Cardiac ventricle fibroblast (primary cell): ENCODE data around the gene ART3. TPM values are rescaled to one million over a fixed set of nuclear protein-coding genes. Genes with fewer than 3 reads are reported as not detected.

ENCODE experiments used
- total RNA-seq: library from RNA; depleted of rRNA; stranded (reverse); fragments of >200 nt; gene quantifications from 2 replicates; pipeline ENCODE4 v1.2.3, GENCODE V29; 2015

Gene ART3, protein sequence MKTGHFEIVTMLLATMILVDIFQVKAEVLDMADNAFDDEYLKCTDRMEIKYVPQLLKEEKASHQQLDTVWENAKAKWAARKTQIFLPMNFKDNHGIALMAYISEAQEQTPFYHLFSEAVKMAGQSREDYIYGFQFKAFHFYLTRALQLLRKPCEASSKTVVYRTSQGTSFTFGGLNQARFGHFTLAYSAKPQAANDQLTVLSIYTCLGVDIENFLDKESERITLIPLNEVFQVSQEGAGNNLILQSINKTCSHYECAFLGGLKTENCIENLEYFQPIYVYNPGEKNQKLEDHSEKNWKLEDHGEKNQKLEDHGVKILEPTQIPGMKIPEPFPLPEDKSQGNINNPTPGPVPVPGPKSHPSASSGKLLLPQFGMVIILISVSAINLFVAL
- total RNA-seq = not detected in 2 replicates

DNA sequence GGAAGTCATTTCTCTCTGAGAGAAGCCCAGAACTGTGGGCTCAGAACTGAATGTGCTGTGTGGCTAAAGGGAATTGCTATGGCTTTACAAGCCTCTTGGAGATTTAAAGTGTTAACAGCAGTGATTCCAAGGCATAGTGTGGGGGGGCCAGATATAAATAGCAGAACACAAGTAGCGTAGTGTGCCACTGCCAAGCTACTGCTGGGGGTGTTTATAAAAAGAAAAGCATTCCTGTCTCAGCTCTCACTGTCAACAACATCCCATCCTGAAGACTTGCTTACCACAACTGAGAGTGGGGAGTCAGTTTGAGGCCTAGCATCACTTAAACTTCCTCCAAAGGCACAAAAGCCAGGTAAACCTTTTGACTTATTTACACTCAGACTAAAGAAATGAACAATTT lies at the start of gene ART3:
ART3 (plus strand) TSS at position 242 of the 400 bp plus-strand sequence. CDS start 1,181 bp downstream, outside the sequence.

DNA sequence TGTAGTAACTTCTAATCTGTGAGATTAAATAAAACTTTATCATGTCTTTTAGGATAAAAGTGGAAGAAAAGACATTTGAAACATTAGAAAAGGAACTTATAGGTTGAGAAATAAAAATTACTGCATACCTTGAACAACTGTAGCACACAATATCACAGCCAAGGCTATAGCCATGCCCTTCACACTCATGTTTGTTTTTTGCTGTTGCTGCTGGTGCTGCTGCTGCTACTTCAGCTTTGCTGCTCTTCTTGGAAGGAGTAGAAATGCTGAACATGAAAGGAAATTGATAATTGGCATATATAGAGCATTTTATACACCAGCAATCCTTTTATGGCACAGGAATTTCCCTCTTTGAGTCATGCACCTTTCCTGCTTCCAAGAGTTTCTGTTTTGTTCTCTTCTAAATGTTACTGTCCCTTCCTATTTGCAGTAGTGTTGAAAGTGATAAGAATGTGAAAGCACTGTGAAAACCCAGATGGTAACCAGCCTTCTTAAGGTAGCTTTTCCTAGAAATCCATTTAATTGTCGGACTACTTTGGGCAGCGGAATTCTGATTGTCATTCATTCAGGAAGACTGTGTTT lies 38.6 kb upstream of the ART3 start, which contains the start of gene CXCL11:
CXCL11 (minus strand) TSS at position 272 of the 582 bp plus-strand sequence; CDS start at position 189, 83 bp downstream.

DNA sequence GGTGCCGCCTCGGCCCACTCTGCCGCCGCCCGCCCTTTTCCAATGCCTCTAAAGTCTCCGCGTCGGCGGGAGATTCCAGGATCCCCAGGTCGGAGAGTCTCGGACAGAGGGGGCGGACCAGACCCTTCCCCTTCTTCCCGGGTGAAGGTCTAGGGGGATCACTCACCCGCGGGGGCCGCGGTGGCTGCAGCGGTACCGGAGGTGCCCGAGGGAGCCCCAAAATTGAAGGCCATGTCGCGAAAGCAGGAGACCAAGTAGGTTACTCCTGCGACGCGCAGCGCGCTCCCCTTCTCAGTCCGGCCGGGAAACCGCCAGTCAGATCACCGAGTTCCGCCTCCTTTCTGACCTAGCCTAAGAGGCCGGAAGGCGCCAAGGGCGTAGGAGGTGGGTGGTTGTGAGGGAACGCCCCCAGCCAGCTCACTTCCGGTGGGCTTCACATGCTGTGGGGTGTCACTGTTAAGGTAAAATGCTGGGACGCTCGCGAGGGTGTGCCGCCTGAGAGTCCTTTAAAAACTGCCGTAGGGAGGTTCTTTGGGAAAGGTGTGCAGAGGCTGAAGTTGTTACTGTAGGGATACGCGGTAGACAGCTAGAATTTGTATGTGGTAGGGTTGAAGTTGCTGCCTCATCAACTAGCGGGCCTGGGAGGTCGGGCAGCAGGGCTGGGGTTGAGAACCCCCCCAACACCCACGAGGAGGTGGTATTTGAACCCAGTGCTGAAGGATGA lies 73.8 kb downstream of the ART3 start, which contains the start of gene NUP54:
NUP54 (minus strand) TSS at position 256 of the 724 bp plus-strand sequence; CDS start at position 233, 23 bp downstream.

Other genes with a start within 250 kb of the ART3 start
- gene PPEF2, start 172.3 kb upstream of the ART3 start, total RNA-seq = not detected in 2 replicates
- gene NAAA, start 133.7 kb upstream of the ART3 start, total RNA-seq = 14.9 and 26.0 TPM in 2 replicates
- gene SDAD1, start 83.8 kb upstream of the ART3 start, total RNA-seq = 23.4 and 28.5 TPM in 2 replicates
- not detected in 2 replicates for gene CXCL9, start 67.2 kb upstream of the ART3 start, total RNA-seq
- not detected in 2 replicates for gene CXCL10, start 51.2 kb upstream of the ART3 start, total RNA-seq
- gene CXCL11, start 38.6 kb upstream of the ART3 start, total RNA-seq = not detected in 2 replicates
- gene NUP54, start 73.7 kb downstream of the ART3 start, total RNA-seq = 23.0 and 30.6 TPM in 2 replicates
- 194 and 240 TPM in 2 replicates for gene SCARB2, start 139.1 kb downstream of the ART3 start, total RNA-seq
- gene FAM47E, start 177.0 kb downstream of the ART3 start, total RNA-seq = 0.44 and 0.78 TPM in 2 replicates
- gene STBD1, start 232.0 kb downstream of the ART3 start, total RNA-seq = 2.4 and 7.1 TPM in 2 replicates